ENCODE results near the gene TRAPPC4. TPM values are rescaled to one million over a fixed set of nuclear protein-coding genes. Genes with fewer than 3 reads are reported as not detected.
"Not testable (repeated sequence)": the region's sequence is repeated elsewhere in the genome, so short reads cannot be mapped to it uniquely, and the experiment has no call there.

TRAPPC4 gene
- total and polyA plus RNA-seq, 2 donors (not counting 1 experiment from before 2014, with no cell fraction given), result 60.6 to 109 TPM

- peaks cover 21% of the 10 kb centered on the region for H3K79me2 ChIP-seq (ENCODE audit: control insufficient read depth, insufficient read depth, low read length)
Observed at GRCh38 chr11:119057000-119057769, 38.6 kb downstream of the TRAPPC4 start, which contains the start of gene HYOU1. TSS of gene HYOU1 (minus strand) at chr11:119057205. CDS start at chr11:119056160, 1,045 bp downstream.

GRCh38 chr11:119059128-119059527, 40.6 kb downstream of the TRAPPC4 start:
- H3K9ac ChIP-seq (ENCODE audit: insufficient read depth, low read length); H3K27me3 ChIP-seq (ENCODE audit: control insufficient read depth, insufficient read depth, low read length); H3K4me2 ChIP-seq (ENCODE audit: extremely low read depth, insufficient read depth, low read length); H3K9me3 ChIP-seq (ENCODE audit: control insufficient read depth, insufficient read depth, low read depth, low read length); H3K4me1 ChIP-seq (ENCODE audit: control insufficient read depth, extremely low read depth, insufficient read depth, low read length); H3K4me3 ChIP-seq (replicated peaks in 1 of 4; ENCODE audit: control extremely low read depth in 1 of 4, insufficient read depth in 1 of 4, low read depth in 3 of 4, low read length in 4 of 4); H3K27ac ChIP-seq (ENCODE audit: insufficient read depth, low read length); DNase-seq (ENCODE audit: low read depth in 2 of 2); H4K20me1 ChIP-seq (ENCODE audit: control insufficient read depth, extremely low read depth, insufficient read depth, low read length); H2AFZ ChIP-seq (ENCODE audit: low read length): not testable (repeated sequence)
- peaks cover 21% of the 10 kb centered on the region for H3K79me2 ChIP-seq (ENCODE audit: control insufficient read depth, insufficient read depth, low read length)
- peaks cover 10% of the 10 kb centered on the region for H3K36me3 ChIP-seq (ENCODE audit: control insufficient read depth, insufficient read depth, low read length)

More at GRCh38 chr11:119057000-119057769, 38.6 kb downstream of the TRAPPC4 start, which contains the start of gene HYOU1:
- Histone ChIP-seq H3K27ac (ENCODE audit: insufficient read depth, low read length) (peak within 1 kb of the TSS; percentile 89), H3K4me2 (ENCODE audit: extremely low read depth, insufficient read depth, low read length) (peak within 1 kb of the TSS; percentile 98), H4K20me1 (ENCODE audit: control insufficient read depth, extremely low read depth, insufficient read depth, low read length) (no peaks in the 10 kb centered on the region), H3K9me3 (ENCODE audit: control insufficient read depth, insufficient read depth, low read depth, low read length) (no peaks in the 10 kb centered on the region), H3K36me3 (ENCODE audit: control insufficient read depth, insufficient read depth, low read length) (peaks cover 19% of the 10 kb centered on the region), H3K4me1 (ENCODE audit: control insufficient read depth, extremely low read depth, insufficient read depth, low read length) (no peaks in the 10 kb centered on the region), H2AFZ (ENCODE audit: low read length) (peak within 1 kb of the TSS; percentile 63), H3K4me3 (replicated peaks in 1 of 4; ENCODE audit: control extremely low read depth in 1 of 4, insufficient read depth in 1 of 4, low read depth in 3 of 4, low read length in 4 of 4) (peak within 1 kb of the TSS; percentile 77 to 94 (median 88)), H3K9ac (ENCODE audit: insufficient read depth, low read length) (peak within 1 kb of the TSS; percentile 96), H3K27me3 (ENCODE audit: control insufficient read depth, insufficient read depth, low read length) (no peaks in the 10 kb centered on the region)
- peak; percentile 15 to 40 for TF ChIP-seq CTCF (conservative IDR thresholded peaks at IDR 0.05 in 1 of 2, IDR thresholded peaks at IDR 0.05 in 1 of 2; ENCODE audit: low read depth in 1 of 2, low read length in 2 of 2)
- no peak for TF ChIP-seq EZH2 (IDR thresholded peaks at IDR 0.05; ENCODE audit: low read length, missing control alignments)
- peak; percentile 93 to 95 for DNase-seq (ENCODE audit: low read depth in 2 of 2)

GRCh38 chr11:119061256-119061655, 42.7 kb downstream of the TRAPPC4 start:
- Histone ChIP-seq H3K27ac (ENCODE audit: insufficient read depth, low read length) (no peak overlapping the region), H2AFZ (ENCODE audit: low read length) (no peak overlapping the region), H3K9me3 (ENCODE audit: control insufficient read depth, insufficient read depth, low read depth, low read length) (no peaks in the 10 kb centered on the region), H3K79me2 (ENCODE audit: control insufficient read depth, insufficient read depth, low read length) (peaks cover 11% of the 10 kb centered on the region), H3K27me3 (ENCODE audit: control insufficient read depth, insufficient read depth, low read length) (no peaks in the 10 kb centered on the region), H3K4me2 (ENCODE audit: extremely low read depth, insufficient read depth, low read length) (no peak overlapping the region), H3K4me3 (replicated peaks in 1 of 4; ENCODE audit: control extremely low read depth in 1 of 4, insufficient read depth in 1 of 4, low read depth in 3 of 4, low read length in 4 of 4) (no peak overlapping the region), H3K36me3 (ENCODE audit: control insufficient read depth, insufficient read depth, low read length) (no peaks in the 10 kb centered on the region), H4K20me1 (ENCODE audit: control insufficient read depth, extremely low read depth, insufficient read depth, low read length) (no peaks in the 10 kb centered on the region), H3K4me1 (ENCODE audit: control insufficient read depth, extremely low read depth, insufficient read depth, low read length) (peaks cover 6% of the 10 kb centered on the region), H3K9ac (ENCODE audit: insufficient read depth, low read length) (no peak overlapping the region)
- no peak for TF ChIP-seq EZH2 (IDR thresholded peaks at IDR 0.05; ENCODE audit: low read length, missing control alignments)
- TF ChIP-seq CTCF (conservative IDR thresholded peaks at IDR 0.05 in 1 of 2, IDR thresholded peaks at IDR 0.05 in 1 of 2; ENCODE audit: low read depth in 1 of 2, low read length in 2 of 2), result no peak
- DNase-seq (ENCODE audit: low read depth in 2 of 2), result no peak

Measured in fibroblast of lung (primary cell).